ENCODE measurements around the gene ISX. TPM values are rescaled to one million over a fixed set of nuclear protein-coding genes. Genes with fewer than 3 reads are reported as not detected.

The ISX gene
- total RNA-seq, 1 experiment from 2014 or later: not detected

GRCh38 chr22:35059632-35060031 is 6.3 kb upstream of the ISX start:
- intact Hi-C loops (cut with micrococcal nuclease; ENCODE audit: unreplicated experiment): no loop called here
- BruUV-seq (replicated peaks): no TSS peak
- peaks cover 9% of the 10 kb centered on the region for H3K27me3 ChIP-seq (replicated peaks; ENCODE audit: insufficient read depth, low read depth, low read length, poor library complexity)
- DNase-seq (ENCODE audit: low spot score): no peak
- no peak overlapping the region for H3K27ac ChIP-seq (ENCODE audit: low read depth, low read length, poor library complexity, severe bottlenecking)
- H3K4me1 ChIP-seq (ENCODE audit: insufficient read depth, low read length, poor library complexity, severe bottlenecking): no peaks in the 10 kb centered on the region
- H3K36me3 ChIP-seq (ENCODE audit: insufficient read depth, low read length, poor library complexity, severe bottlenecking): no peaks in the 10 kb centered on the region
- ChIA-PET CTCF (no interaction called here), POLR2A (ENCODE audit: low non-redundant PET) (no interaction called here)
- no peak for TF ChIP-seq CTCF (conservative IDR thresholded peaks at IDR 0.05; ENCODE audit: low read depth, low read length)
- TF ChIP-seq EZH2 (IDR thresholded peaks at IDR 0.05; ENCODE audit: borderline replicate concordance, low read depth, low read length, poor library complexity, severe bottlenecking): no peak
- no peaks in the 10 kb centered on the region for H3K9me3 ChIP-seq (ENCODE audit: low read depth, low read length, poor library complexity, severe bottlenecking)
- no peak overlapping the region for H3K4me3 ChIP-seq (ENCODE audit: low read depth, low read length, poor library complexity, severe bottlenecking)

- no peaks in the 10 kb centered on the region for H3K4me1 ChIP-seq (ENCODE audit: insufficient read depth, low read length, poor library complexity, severe bottlenecking)
- no peak overlapping the region for H3K4me3 ChIP-seq (ENCODE audit: low read depth, low read length, poor library complexity, severe bottlenecking)
- ChIA-PET CTCF (no interaction called here), POLR2A (ENCODE audit: low non-redundant PET) (no interaction called here)
- H3K9me3 ChIP-seq (ENCODE audit: low read depth, low read length, poor library complexity, severe bottlenecking): no peaks in the 10 kb centered on the region
- no peak overlapping the region for H3K27ac ChIP-seq (ENCODE audit: low read depth, low read length, poor library complexity, severe bottlenecking)
- TF ChIP-seq CTCF (conservative IDR thresholded peaks at IDR 0.05; ENCODE audit: low read depth, low read length) (no peak), EZH2 (IDR thresholded peaks at IDR 0.05; ENCODE audit: borderline replicate concordance, low read depth, low read length, poor library complexity, severe bottlenecking) (no peak)
- no peak for DNase-seq (ENCODE audit: low spot score)
- BruUV-seq (replicated peaks): no TSS peak
- H3K36me3 ChIP-seq (ENCODE audit: insufficient read depth, low read length, poor library complexity, severe bottlenecking): no peaks in the 10 kb centered on the region
- H3K27me3 ChIP-seq (replicated peaks; ENCODE audit: insufficient read depth, low read depth, low read length, poor library complexity): no peaks in the 10 kb centered on the region
- intact Hi-C loops (cut with micrococcal nuclease; ENCODE audit: unreplicated experiment): no loop called here
Measured at GRCh38 chr22:35064664-35065063, 1.3 kb upstream of the ISX start.

- intact Hi-C loops (cut with micrococcal nuclease; ENCODE audit: unreplicated experiment): no loop called here
- DNase-seq (ENCODE audit: low spot score): no peak
- H3K4me1 ChIP-seq (ENCODE audit: insufficient read depth, low read length, poor library complexity, severe bottlenecking): no peaks in the 10 kb centered on the region
- no peaks in the 10 kb centered on the region for H3K36me3 ChIP-seq (ENCODE audit: insufficient read depth, low read length, poor library complexity, severe bottlenecking)
- no peak for TF ChIP-seq EZH2 (IDR thresholded peaks at IDR 0.05; ENCODE audit: borderline replicate concordance, low read depth, low read length, poor library complexity, severe bottlenecking)
- no peak for TF ChIP-seq CTCF (conservative IDR thresholded peaks at IDR 0.05; ENCODE audit: low read depth, low read length)
- ChIA-PET CTCF (no interaction called here), POLR2A (ENCODE audit: low non-redundant PET) (no interaction called here)
- no TSS peak for BruUV-seq (replicated peaks)
- no peaks in the 10 kb centered on the region for H3K9me3 ChIP-seq (ENCODE audit: low read depth, low read length, poor library complexity, severe bottlenecking)
- no peaks in the 10 kb centered on the region for H3K27me3 ChIP-seq (replicated peaks; ENCODE audit: insufficient read depth, low read depth, low read length, poor library complexity)
- H3K27ac ChIP-seq (ENCODE audit: low read depth, low read length, poor library complexity, severe bottlenecking): no peak overlapping the region
- H3K4me3 ChIP-seq (ENCODE audit: low read depth, low read length, poor library complexity, severe bottlenecking): no peak overlapping the region
Measured at GRCh38 chr22:35065183-35065582, 775 bp upstream of the ISX start.

Measured in A673 (cell line).